A673 (cell line): ENCODE results near the gene MED12L.

Experiments
- CTCF ChIP-seq: fragments of 300-800, 200-600 bp; sonication (generic); conservative IDR thresholded peaks from 2 replicates; pipeline ENCODE4 v1.5.1; 2017; ENCODE audit warnings: low read depth, mild to moderate bottlenecking, antibody characterized with exemption, low read length, moderate library complexity, mixed read lengths
- EZH2 ChIP-seq: fragments of 200-600 bp; sonication (generic); IDR thresholded peaks from 2 replicates; pipeline ENCODE4 v1.6.1; 2017; ENCODE audit warnings: borderline replicate concordance, low read depth, mild to moderate bottlenecking, mixed read lengths, antibody characterized with exemption, low read length; ENCODE audit not compliant: poor library complexity, severe bottlenecking

GRCh38 chr3:151395806-151396205 lies 310.3 kb downstream of the MED12L start:
- TF ChIP-seq EZH2, result no peak
- no peak for TF ChIP-seq CTCF
